ENCODE measurements around the gene HSD11B1L. TPM values are rescaled to one million over a fixed set of nuclear protein-coding genes. Genes with fewer than 3 reads are reported as not detected.
"Not testable (repeated sequence)": the region's sequence is repeated elsewhere in the genome, so short reads cannot be mapped to it uniquely, and the experiment has no call there.

HSD11B1L gene
- polyA plus RNA-seq, 5 donors, result 7.5 to 11.4 (median 9.0) TPM

- DNase-seq, result no peak
Measured at GRCh38 chr19:5686326-5686646, 5.5 kb downstream of the HSD11B1L start.

- peak; percentile 85 to 89 for DNase-seq
Measured at GRCh38 chr19:5686647-5687359, 6.0 kb downstream of the HSD11B1L start.

GRCh38 chr19:5687360-5688198 lies 6.8 kb downstream of the HSD11B1L start:
- no peak for DNase-seq

GRCh38 chr19:5688262-5688881 lies 7.5 kb downstream of the HSD11B1L start:
- DNase-seq, result not testable (repeated sequence)

GRCh38 chr19:5690125-5690954 lies 9.5 kb downstream of the HSD11B1L start, which contains the start of gene RPL36:
TSS of gene RPL36 (plus strand) at chr19:5690295. CDS start at chr19:5690508, 213 bp downstream.
- DNase-seq, result peak; percentile 97 to 98

GRCh38 chr19:5690955-5691821 lies 10.4 kb downstream of the HSD11B1L start:
- DNase-seq, result peak; percentile 55

GRCh38 chr19:5691822-5692722 lies 11.2 kb downstream of the HSD11B1L start:
- no peak for DNase-seq

GRCh38 chr19:5692723-5693194 lies 11.9 kb downstream of the HSD11B1L start:
- no peak for DNase-seq

- no peak for DNase-seq
Measured at GRCh38 chr19:5693195-5694166, 12.7 kb downstream of the HSD11B1L start.

GRCh38 chr19:5694167-5694955 lies 13.5 kb downstream of the HSD11B1L start:
- DNase-seq, result no peak

GRCh38 chr19:5694956-5695648 lies 14.3 kb downstream of the HSD11B1L start:
- no peak for DNase-seq

- no peak for DNase-seq
Measured at GRCh38 chr19:5695649-5696195, 14.9 kb downstream of the HSD11B1L start.

GRCh38 chr19:5696196-5697021 lies 15.6 kb downstream of the HSD11B1L start:
- DNase-seq, result no peak

- no peak for DNase-seq
Measured at GRCh38 chr19:5697022-5697889, 16.4 kb downstream of the HSD11B1L start.

All from right lung (tissue), 5 donors.